ENCODE results near the gene ANKFN1. TPM values are rescaled to one million over a fixed set of nuclear protein-coding genes. Genes with fewer than 3 reads are reported as not detected.

ANKFN1 gene
- total RNA-seq: 1.3 TPM
- long read RNA-seq, partial matches to known transcripts: 2 of 5 reads
- long read RNA-seq, other reads (novel, unspliced or antisense): 3 of 5 reads

GRCh38 chr17:56152874-56153602 lies at the start of gene ANKFN1:
TSS of gene ANKFN1 (plus strand) at chr17:56153475. CDS start at chr17:56212668, 59,193 bp downstream.
- DNase-seq (ENCODE audit: low spot score): no peak

GRCh38 chr17:56108811-56109284 lies 44.4 kb upstream of the ANKFN1 start:
- DNase-seq (ENCODE audit: low spot score): no peak

GRCh38 chr17:56109836-56110235 lies 43.4 kb upstream of the ANKFN1 start:
- DNase-seq (ENCODE audit: low spot score): no peak

GRCh38 chr17:56110463-56111135 lies 42.7 kb upstream of the ANKFN1 start:
- DNase-seq (ENCODE audit: low spot score): no peak

- no peak for DNase-seq (ENCODE audit: low spot score)
Measured at GRCh38 chr17:56111706-56112485, 41.4 kb upstream of the ANKFN1 start.

GRCh38 chr17:56113486-56113885 lies 39.8 kb upstream of the ANKFN1 start:
- DNase-seq (ENCODE audit: low spot score): no peak

GRCh38 chr17:56114469-56114868 lies 38.8 kb upstream of the ANKFN1 start:
- DNase-seq (ENCODE audit: low spot score): no peak

- DNase-seq (ENCODE audit: low spot score): no peak
Measured at GRCh38 chr17:56119191-56119590, 34.1 kb upstream of the ANKFN1 start.

- DNase-seq (ENCODE audit: low spot score): no peak
Measured at GRCh38 chr17:56119936-56120335, 33.3 kb upstream of the ANKFN1 start.

- no peak for DNase-seq (ENCODE audit: low spot score)
Measured at GRCh38 chr17:56121191-56122051, 31.9 kb upstream of the ANKFN1 start.

GRCh38 chr17:56125830-56126819 lies 27.1 kb upstream of the ANKFN1 start:
- DNase-seq (ENCODE audit: low spot score): no peak

- no peak for DNase-seq (ENCODE audit: low spot score)
Measured at GRCh38 chr17:56130026-56130425, 23.2 kb upstream of the ANKFN1 start.

- DNase-seq (ENCODE audit: low spot score): no peak
Measured at GRCh38 chr17:56130631-56131030, 22.6 kb upstream of the ANKFN1 start.

GRCh38 chr17:56131431-56131830 lies 21.8 kb upstream of the ANKFN1 start:
- DNase-seq (ENCODE audit: low spot score): no peak

- no peak for DNase-seq (ENCODE audit: low spot score)
Measured at GRCh38 chr17:56136301-56136700, 17.0 kb upstream of the ANKFN1 start.

GRCh38 chr17:56141046-56141839 lies 12.0 kb upstream of the ANKFN1 start:
- no peak for DNase-seq (ENCODE audit: low spot score)

- DNase-seq (ENCODE audit: low spot score): no peak
Measured at GRCh38 chr17:56142325-56142724, 10.9 kb upstream of the ANKFN1 start.

- DNase-seq (ENCODE audit: low spot score): no peak
Measured at GRCh38 chr17:56142781-56143180, 10.5 kb upstream of the ANKFN1 start.

GRCh38 chr17:56144223-56144622 lies 9.1 kb upstream of the ANKFN1 start:
- DNase-seq (ENCODE audit: low spot score): no peak
